NB4 (cell line): ENCODE results near the gene GABPA.
"Not testable (repeated sequence)": the region's sequence is repeated elsewhere in the genome, so short reads cannot be mapped to it uniquely, and the experiment has no call there.

ENCODE experiments used
- DNase-seq: peaks from one replicate; pipeline ENCODE4 v3.0.0; 2010; ENCODE audit warnings: low read depth
- H3K4me3 ChIP-seq: one replicate; pipeline ENCODE4 v1.5.1; 2011; ENCODE audit warnings: mild to moderate bottlenecking, low read depth, low read length, moderate library complexity
- CTCF ChIP-seq: IDR thresholded peaks from one replicate; pipeline ENCODE4 v1.5.1; 2012; ENCODE audit warnings: low read depth, low read length
- MAX ChIP-seq: IDR thresholded peaks from 2 replicates; pipeline ENCODE4 v1.6.1; 2011; ENCODE audit warnings: low read depth, low read length
- MYC ChIP-seq: IDR thresholded peaks from 2 replicates; pipeline ENCODE4 v1.6.1; 2011; ENCODE audit warnings: low read depth, low read length
- POLR2A ChIP-seq: IDR thresholded peaks from 2 replicates; pipeline ENCODE4 v1.6.1; 2011; ENCODE audit warnings: mild to moderate bottlenecking; ENCODE audit not compliant: insufficient read length; ENCODE audit errors: extremely low read depth

Gene GABPA

GRCh38 chr21:25700741-25701140, 34.0 kb upstream of the GABPA start:
- H3K4me3 ChIP-seq = no peak overlapping the region
- TF ChIP-seq MYC (no peak), POLR2A (no peak), MAX (no peak), CTCF (no peak)
- DNase-seq = no peak

GRCh38 chr21:25701529-25701928, 33.2 kb upstream of the GABPA start:
- DNase-seq = no peak
- TF ChIP-seq MAX = no peak
- TF ChIP-seq MYC = no peak
- no peak for TF ChIP-seq CTCF
- TF ChIP-seq POLR2A = no peak
- H3K4me3 ChIP-seq = no peak overlapping the region

GRCh38 chr21:25708467-25709065, 26.2 kb upstream of the GABPA start:
- TF ChIP-seq MAX (no peak), CTCF (peak; percentile 53)
- peak; percentile 52 for DNase-seq
- H3K4me3 ChIP-seq = no peak overlapping the region

- H3K4me3 ChIP-seq = no peak overlapping the region
- peak; percentile 4 for DNase-seq
- TF ChIP-seq MAX = no peak
These were observed 25.0 kb upstream of the GABPA start for GRCh38 chr21:25709684-25710265.

GRCh38 chr21:25710550-25710949, 24.2 kb upstream of the GABPA start:
- TF ChIP-seq MAX (no peak), POLR2A (no peak), CTCF (no peak), MYC (no peak)
- no peak overlapping the region for H3K4me3 ChIP-seq
- DNase-seq = no peak

- DNase-seq, H3K4me3 ChIP-seq: not testable (repeated sequence)
These were observed 20.7 kb upstream of the GABPA start for GRCh38 chr21:25714066-25714465.

GRCh38 chr21:25717491-25718147, 17.2 kb upstream of the GABPA start:
- no peak overlapping the region for H3K4me3 ChIP-seq
- DNase-seq = peak; percentile 7
- TF ChIP-seq MAX (no peak), MYC (no peak)
